Keratinocyte (primary cell): ENCODE results near the gene PPM1J. TPM values are rescaled to one million over a fixed set of nuclear protein-coding genes. Genes with fewer than 3 reads are reported as not detected.

Experiments
- DNase-seq: peaks from one replicate; pipeline ENCODE4 v3.0.0-alpha.2; 2011; ENCODE audit warnings: low read depth, missing footprints, low spot score
- FAIRE-seq: peaks from 2 replicates; lab custom pipeline; 2011; peaks lifted over from hg19 to GRCh38; lab: Jason Lieb, UNC
- H2AFZ ChIP-seq: 2 replicates; pipeline ENCODE4 v1.6.0; 2012; ENCODE audit warnings: low read length, control low read depth, inconsistent platforms; ENCODE audit not compliant: control insufficient read depth
- H3K27ac ChIP-seq: 2 replicates; pipeline ENCODE4 v1.5.1; 2011; ENCODE audit warnings: low read length; ENCODE audit not compliant: control insufficient read depth, insufficient read depth
- H3K27me3 ChIP-seq: 3 replicates; pipeline ENCODE4 v1.6.0; 2011; ENCODE audit warnings: low read length; ENCODE audit not compliant: control insufficient read depth, insufficient read depth; ENCODE audit errors: extremely low read depth
- H3K36me3 ChIP-seq, 2 experiments: 2 replicates in 1 of 2; 3 replicates in 1 of 2; pipeline ENCODE4 v1.5.1; 2011; ENCODE audit warnings: low read length in 2 of 2, mild to moderate bottlenecking in 1 of 2; ENCODE audit not compliant: control insufficient read depth in 2 of 2, insufficient read depth in 2 of 2; ENCODE audit errors: extremely low read depth in 1 of 2
- H3K4me1 ChIP-seq: 3 replicates; pipeline ENCODE4 v1.5.1; 2011; ENCODE audit warnings: low read length; ENCODE audit not compliant: control insufficient read depth, insufficient read depth; ENCODE audit errors: extremely low read depth
- H3K4me2 ChIP-seq: 3 replicates; pipeline ENCODE4 v1.6.0; 2011; ENCODE audit warnings: low read depth, low read length; ENCODE audit not compliant: control insufficient read depth, insufficient read depth; ENCODE audit errors: extremely low read depth
- H3K4me3 ChIP-seq, 3 experiments: fragments of 200-600 bp in 1 of 3; sonication (generic) in 1 of 3; 2 replicates in 2 of 3; 3 replicates in 1 of 3; pipeline ENCODE4 v1.5.1; 2011 to 2016; ENCODE audit warnings: low read length in 3 of 3, mild to moderate bottlenecking in 3 of 3, control low read depth in 2 of 3, inconsistent platforms in 1 of 3, low read depth in 1 of 3, mixed read lengths in 1 of 3, mixed run types in 1 of 3, moderate library complexity in 1 of 3; ENCODE audit not compliant: control insufficient read depth in 2 of 3, insufficient read depth in 2 of 3; ENCODE audit errors: extremely low read depth in 1 of 3
- H3K79me2 ChIP-seq: 2 replicates; pipeline ENCODE4 v1.6.0; 2012; ENCODE audit warnings: low read length; ENCODE audit not compliant: control insufficient read depth, insufficient read depth
- H3K9ac ChIP-seq: 3 replicates; pipeline ENCODE4 v1.6.0; 2011; ENCODE audit warnings: low read length; ENCODE audit not compliant: control insufficient read depth, insufficient read depth; ENCODE audit errors: extremely low read depth
- H3K9me1 ChIP-seq: 3 replicates; pipeline ENCODE4 v1.6.0; 2011; ENCODE audit warnings: low read length; ENCODE audit not compliant: control insufficient read depth, insufficient read depth; ENCODE audit errors: extremely low read depth
- H3K9me3 ChIP-seq: 2 replicates; pipeline ENCODE4 v1.5.1; 2012; ENCODE audit warnings: low read depth, low read length; ENCODE audit not compliant: control insufficient read depth
- H4K20me1 ChIP-seq: 3 replicates; pipeline ENCODE4 v1.6.0; 2011; ENCODE audit warnings: low read length; ENCODE audit not compliant: control insufficient read depth, insufficient read depth; ENCODE audit errors: extremely low read depth
- CTCF ChIP-seq, 3 experiments: IDR thresholded peaks in 1 of 3; conservative IDR thresholded peaks in 1 of 3; optimal IDR thresholded peaks in 1 of 3; 2 replicates in 2 of 3; 3 replicates in 1 of 3; pipeline versions ENCODE3 to v1.5.1; 2011; ENCODE audit warnings: low read length in 3 of 3, mild to moderate bottlenecking in 3 of 3, moderate library complexity in 2 of 3, control low read depth in 1 of 3, inconsistent platforms in 1 of 3; ENCODE audit not compliant: insufficient read depth in 2 of 3; ENCODE audit errors: extremely low read depth in 1 of 3
- EZH2 ChIP-seq: IDR thresholded peaks from one replicate; pipeline ENCODE4 v1.6.1; 2012; ENCODE audit warnings: inconsistent platforms, mild to moderate bottlenecking, low read length, moderate library complexity
- dilution Hi-C: fragments of 300-500 bp; cut with MboI; formaldehyde crosslinking; loops from one replicate; pipeline ENCODE4 v1.7.0; 2020; ENCODE audit warnings: low sequenced_read_pairs; ENCODE audit not compliant: extremely low pct_ligation_motif_present
- polyA minus RNA-seq, 3 experiments: library from RNA; depleted of rRNA, polyadenylated mRNA; stranded (reverse); fragments of >200 nt; gene quantifications; 1 replicate in 1 of 3; 2 replicates in 1 of 3; 3 replicates in 1 of 3; pipeline ENCODE4 v1.2.3, GENCODE V29; 2011
- polyA plus RNA-seq, 5 experiments: library from polyadenylated mRNA; depleted of rRNA in 3 of 5; stranded (reverse) in 3 of 5; stranded (forward) in 1 of 5; unstranded in 1 of 5; fragments of >200 nt; gene quantifications; 1 replicate in 1 of 5; 2 replicates in 3 of 5; 3 replicates in 1 of 5; pipeline versions ENCODE4 v1.2.1 to v1.2.3, GENCODE V29; 2011 to 2012; ENCODE audit warnings: missing spikeins in 2 of 5, low read depth in 1 of 5, low replicate concordance in 1 of 5

PPM1J gene
- polyA plus RNA-seq (7.7 to 14.2 TPM (median 7.7 TPM) in 3 replicates), polyA minus RNA-seq (4.0 to 7.7 TPM (median 6.9 TPM) in 3 replicates)
- 1.3 TPM for polyA plus RNA-seq (2011; ENCODE audit: low read depth)
- 5.5 and 8.3 TPM in 2 replicates for polyA plus RNA-seq (2011; cell fraction: cytosol; rRNA removed)
- polyA plus RNA-seq (2011; cell fraction: nucleus; rRNA removed), result 32.6 and 41.3 TPM in 2 replicates
- polyA plus RNA-seq (2012; ENCODE audit: low replicate concordance), result 7.1 and 7.8 TPM in 2 replicates
- polyA minus RNA-seq (2011; cell fraction: cytosol; rRNA and poly(A)+ RNA removed), result 6.9 TPM
- 3.6 and 3.9 TPM in 2 replicates for polyA minus RNA-seq (2011; cell fraction: nucleus; rRNA and poly(A)+ RNA removed)

GRCh38 chr1:112715264-112716053 lies at the start of gene PPM1J:
PPM1J (minus strand) TSS chr1:112715332; CDS start chr1:112715301, 31 bp downstream.
- H4K20me1 ChIP-seq, result no peaks in the 10 kb centered on the region
- no peaks in the 10 kb centered on the region for H3K79me2 ChIP-seq
- peak; percentile 71 for DNase-seq
- H3K27me3 ChIP-seq, result no peaks in the 10 kb centered on the region
- no peaks in the 10 kb centered on the region for H3K9me3 ChIP-seq
- H3K9ac ChIP-seq, result peak within 1 kb of the TSS; percentile 78
- H3K4me3 ChIP-seq, result peak within 1 kb of the TSS; percentile 69 to 89 (median 83)
- peaks cover 8% of the 10 kb centered on the region for H3K4me1 ChIP-seq
- peaks cover 5 to 7% of the 10 kb centered on the region in 2 experiments for H3K36me3 ChIP-seq
- H2AFZ ChIP-seq, result peak within 1 kb of the TSS; percentile 97
- dilution Hi-C loops, result loop anchor here (5.0 kb wide), 1 partner anchor 67 kb away; no protein-coding TSS in a partner anchor
- FAIRE-seq, result no peak
- H3K9me1 ChIP-seq, result no peaks in the 10 kb centered on the region
- H3K27ac ChIP-seq, result peak within 1 kb of the TSS; percentile 75
- peak within 1 kb of the TSS; percentile 100 for H3K4me2 ChIP-seq
- TF ChIP-seq CTCF (optimal IDR thresholded peaks at IDR 0.05 in 1 of 3, IDR thresholded peaks at IDR 0.05 in 1 of 3, conservative IDR thresholded peaks at IDR 0.05 in 1 of 3; ENCODE audit: extremely low read depth in 1 of 3, insufficient read depth in 2 of 3, low read length in 3 of 3) (no peak), EZH2 (no peak)

GRCh38 chr1:112762541-112763500 lies 47.7 kb upstream of the PPM1J start:
- peak overlapping the region; percentile 82 for H3K4me2 ChIP-seq
- H3K9me3 ChIP-seq, result no peaks in the 10 kb centered on the region
- H4K20me1 ChIP-seq, result no peaks in the 10 kb centered on the region
- H3K79me2 ChIP-seq, result no peaks in the 10 kb centered on the region
- no peak for TF ChIP-seq EZH2
- TF ChIP-seq CTCF (optimal IDR thresholded peaks at IDR 0.05 in 1 of 3, IDR thresholded peaks at IDR 0.05 in 1 of 3, conservative IDR thresholded peaks at IDR 0.05 in 1 of 3; ENCODE audit: extremely low read depth in 1 of 3, insufficient read depth in 2 of 3, low read length in 3 of 3), result no peak
- H3K27me3 ChIP-seq, result no peaks in the 10 kb centered on the region
- H3K27ac ChIP-seq, result peak overlapping the region; percentile 79
- peaks cover 28% of the 10 kb centered on the region for H3K4me1 ChIP-seq
- peak overlapping the region; percentile 72 for H2AFZ ChIP-seq
- DNase-seq (no peak), FAIRE-seq (peak; percentile 93)
- peak overlapping the region; percentile 66 for H3K9ac ChIP-seq
- no peaks in the 10 kb centered on the region for H3K36me3 ChIP-seq
- no peaks in the 10 kb centered on the region for H3K9me1 ChIP-seq
- peak overlapping the region in 2 of 3 experiments; percentile 31 to 43 for H3K4me3 ChIP-seq
- dilution Hi-C loops, result no loop called here
